GM13977 (cell line): ENCODE data around the gene PRR33.
"Not testable (repeated sequence)": the region's sequence is repeated elsewhere in the genome, so short reads cannot be mapped to it uniquely, and the experiment has no call there.

Experiments used
- DNase-seq: peaks from one replicate; pipeline ENCODE4 v3.0.0; 2012; ENCODE audit warnings: low spot score
- in situ Hi-C: fragments of 300-500 bp; cut with MboI; formaldehyde crosslinking; loops from one replicate; pipeline ENCODE4 v1.12.0; 2022; ENCODE audit warnings: low sequenced_read_pairs, low pct_unique_long_range_greater_than_20kb, mixed read lengths, inconsistent platforms; ENCODE audit not compliant: unreplicated experiment
- TF ChIP-seq, protein P1 (sequence below): IDR thresholded peaks from 2 replicates; pipeline ENCODE4 v1.5.1; 2012; ENCODE audit warnings: mild to moderate bottlenecking, control low read depth; ENCODE audit not compliant: insufficient read depth; ENCODE audit errors: extremely low read depth, missing control alignments

Gene PRR33

DNA sequence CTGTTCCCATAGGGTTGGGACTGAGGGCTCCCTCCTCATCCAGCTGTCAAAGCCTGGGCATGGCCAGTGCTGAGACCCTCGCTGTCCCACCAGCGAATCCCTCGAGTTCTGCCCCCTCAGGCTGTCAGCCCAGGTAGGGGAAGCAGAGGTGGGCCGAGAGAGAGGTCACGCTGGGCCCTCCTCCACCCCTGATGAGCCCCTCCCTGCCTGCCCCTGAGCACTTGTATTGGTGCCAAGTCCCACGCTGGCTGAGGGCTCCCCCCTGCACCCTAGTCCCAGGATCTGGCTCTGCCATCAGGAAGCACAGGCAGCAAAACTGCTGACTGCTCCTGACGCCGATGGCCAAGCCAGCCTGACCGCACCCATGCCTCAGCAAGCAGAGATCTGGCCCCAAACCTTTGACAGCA is 3.3 kb downstream of the PRR33 start:
- TF ChIP-seq, protein P1, sequence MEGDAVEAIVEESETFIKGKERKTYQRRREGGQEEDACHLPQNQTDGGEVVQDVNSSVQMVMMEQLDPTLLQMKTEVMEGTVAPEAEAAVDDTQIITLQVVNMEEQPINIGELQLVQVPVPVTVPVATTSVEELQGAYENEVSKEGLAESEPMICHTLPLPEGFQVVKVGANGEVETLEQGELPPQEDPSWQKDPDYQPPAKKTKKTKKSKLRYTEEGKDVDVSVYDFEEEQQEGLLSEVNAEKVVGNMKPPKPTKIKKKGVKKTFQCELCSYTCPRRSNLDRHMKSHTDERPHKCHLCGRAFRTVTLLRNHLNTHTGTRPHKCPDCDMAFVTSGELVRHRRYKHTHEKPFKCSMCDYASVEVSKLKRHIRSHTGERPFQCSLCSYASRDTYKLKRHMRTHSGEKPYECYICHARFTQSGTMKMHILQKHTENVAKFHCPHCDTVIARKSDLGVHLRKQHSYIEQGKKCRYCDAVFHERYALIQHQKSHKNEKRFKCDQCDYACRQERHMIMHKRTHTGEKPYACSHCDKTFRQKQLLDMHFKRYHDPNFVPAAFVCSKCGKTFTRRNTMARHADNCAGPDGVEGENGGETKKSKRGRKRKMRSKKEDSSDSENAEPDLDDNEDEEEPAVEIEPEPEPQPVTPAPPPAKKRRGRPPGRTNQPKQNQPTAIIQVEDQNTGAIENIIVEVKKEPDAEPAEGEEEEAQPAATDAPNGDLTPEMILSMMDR: no peak
- DNase-seq: peak; percentile 11
- in situ Hi-C loops: no loop called here

DNA sequence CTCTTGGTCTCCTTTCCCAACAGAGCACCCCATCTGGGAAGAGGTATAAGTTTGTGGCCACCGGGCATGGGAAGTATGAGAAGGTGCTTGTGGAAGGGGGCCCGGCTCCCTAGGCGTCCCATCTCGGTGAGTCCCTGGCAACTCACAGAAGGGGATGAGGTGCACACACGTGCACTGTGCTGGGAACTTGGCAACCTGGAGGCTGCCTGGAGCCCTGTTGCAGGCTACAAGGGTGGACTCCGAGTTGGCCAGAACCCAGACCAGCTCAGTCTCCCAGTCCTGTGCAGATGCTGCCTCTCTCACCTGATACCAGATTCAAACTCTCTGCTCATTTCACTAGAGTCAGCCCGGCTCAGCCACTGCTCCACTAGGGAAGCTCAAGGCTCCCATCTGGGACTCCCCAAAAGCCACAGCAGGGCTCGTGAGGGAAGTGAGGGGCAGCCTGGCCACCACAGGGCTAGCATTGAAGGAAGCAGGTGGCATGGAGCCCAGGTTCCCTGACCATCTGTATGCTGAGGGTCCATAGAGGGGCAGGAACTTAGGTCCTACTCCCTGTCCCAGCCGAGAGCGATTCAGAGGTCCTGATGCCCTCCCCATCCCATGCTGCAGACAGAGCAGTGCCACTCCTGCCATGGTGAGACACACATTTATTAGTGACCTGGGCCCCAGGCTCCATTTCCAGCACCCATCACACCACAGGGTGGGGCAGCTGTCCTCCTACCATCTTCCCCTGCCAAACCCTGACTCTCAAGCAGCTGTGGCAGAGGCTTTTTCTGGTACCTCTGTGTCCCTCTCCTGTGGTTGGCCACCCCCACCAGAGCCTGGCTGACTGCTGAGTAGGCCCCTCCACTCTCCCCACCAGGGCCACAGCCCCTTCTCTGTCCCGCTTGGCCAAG is 4.0 kb downstream of the PRR33 start:
- peak; percentile 13 for DNase-seq
- in situ Hi-C loops: no loop called here
- TF ChIP-seq, protein P1: no peak

DNA sequence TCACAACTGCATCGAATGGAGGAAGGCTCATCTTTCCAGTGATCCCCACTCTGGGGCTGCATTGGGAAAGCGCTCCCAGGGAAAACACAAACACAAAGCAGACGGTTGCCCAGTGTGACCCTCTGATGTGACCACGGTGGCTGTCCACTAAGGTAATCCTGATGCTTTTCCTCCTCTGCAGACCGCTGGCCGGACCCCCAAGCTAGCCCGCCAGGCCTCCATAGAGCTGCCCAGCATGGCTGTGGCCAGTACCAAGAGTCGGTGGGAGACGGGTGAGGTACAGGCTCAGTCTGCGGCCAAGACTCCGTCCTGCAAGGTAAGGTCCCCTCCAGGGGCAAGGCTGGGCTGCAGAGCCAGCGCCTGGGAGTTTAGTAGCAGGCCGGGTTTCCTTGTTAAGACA is 5.1 kb downstream of the PRR33 start:
- in situ Hi-C loops, DNase-seq: not testable (repeated sequence)

DNA sequence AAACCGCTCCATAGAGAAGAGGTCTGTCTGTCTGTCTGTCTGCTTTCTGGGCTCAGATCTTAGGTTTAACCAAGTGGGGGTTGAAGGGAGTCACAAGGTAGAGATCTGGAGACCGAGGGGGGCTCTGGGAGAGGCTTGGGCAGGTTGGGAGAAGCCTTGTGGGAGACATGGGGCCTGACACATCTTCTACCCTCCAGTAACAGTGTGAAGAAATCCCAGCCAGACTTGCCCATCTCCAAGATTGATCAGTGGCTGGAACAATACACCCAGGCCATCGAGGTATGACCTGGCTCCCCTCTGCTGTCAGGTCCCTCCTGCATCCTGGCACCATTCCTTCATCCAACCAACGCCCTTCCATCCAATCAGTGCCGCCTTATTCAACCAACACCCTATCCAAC is 7.4 kb downstream of the PRR33 start:
- DNase-seq: no peak
- TF ChIP-seq, protein P1: no peak
- in situ Hi-C loops: no loop called here

DNA sequence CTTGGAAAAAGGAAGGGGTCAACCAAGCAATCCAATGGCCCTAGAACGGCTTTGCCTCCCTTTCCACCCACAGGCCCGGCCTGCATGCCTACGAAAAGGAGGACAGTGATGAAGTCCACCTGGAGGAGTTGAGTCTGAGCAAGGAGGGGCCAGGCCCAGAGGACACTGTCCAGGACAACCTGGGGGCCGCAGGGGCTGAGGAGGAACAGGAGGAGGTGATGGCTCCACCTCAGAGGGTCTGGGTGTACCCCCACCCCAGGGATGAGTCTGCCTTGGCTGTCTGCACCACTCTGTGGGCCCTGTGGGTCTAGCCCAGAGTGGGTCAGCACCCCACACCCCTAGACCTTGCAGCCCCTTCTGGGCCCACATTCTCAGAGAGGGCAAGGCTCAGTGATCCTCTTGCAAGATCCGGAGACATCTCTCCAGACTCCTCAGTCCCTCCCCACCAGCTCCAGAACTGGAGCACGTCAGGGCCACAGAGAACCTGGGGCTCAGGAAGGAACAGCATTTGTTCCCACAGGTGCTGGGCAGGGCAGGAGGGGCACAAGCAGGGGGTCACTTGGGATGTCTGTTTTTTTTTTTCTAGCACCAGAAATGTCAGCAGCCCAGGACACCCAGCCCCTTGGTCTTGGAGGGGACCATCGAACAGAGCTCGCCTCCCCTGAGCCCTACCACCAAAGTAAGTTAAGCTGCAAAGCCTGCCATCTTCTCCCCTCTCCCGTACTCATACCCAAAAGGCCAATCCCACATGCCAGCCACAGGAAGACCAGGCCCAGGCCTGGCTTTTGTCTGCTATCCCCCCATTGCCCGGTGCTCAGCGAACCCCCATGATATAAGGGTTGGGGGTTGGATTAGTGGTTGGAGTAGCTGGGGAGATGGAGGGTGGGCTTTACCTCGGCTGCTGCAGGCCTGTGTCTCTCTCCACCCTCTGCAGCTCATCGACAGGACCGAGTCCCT is 8.1 kb downstream of the PRR33 start:
- DNase-seq: peak; percentile 12
- TF ChIP-seq, protein P1: no peak
- in situ Hi-C loops: no loop called here

DNA sequence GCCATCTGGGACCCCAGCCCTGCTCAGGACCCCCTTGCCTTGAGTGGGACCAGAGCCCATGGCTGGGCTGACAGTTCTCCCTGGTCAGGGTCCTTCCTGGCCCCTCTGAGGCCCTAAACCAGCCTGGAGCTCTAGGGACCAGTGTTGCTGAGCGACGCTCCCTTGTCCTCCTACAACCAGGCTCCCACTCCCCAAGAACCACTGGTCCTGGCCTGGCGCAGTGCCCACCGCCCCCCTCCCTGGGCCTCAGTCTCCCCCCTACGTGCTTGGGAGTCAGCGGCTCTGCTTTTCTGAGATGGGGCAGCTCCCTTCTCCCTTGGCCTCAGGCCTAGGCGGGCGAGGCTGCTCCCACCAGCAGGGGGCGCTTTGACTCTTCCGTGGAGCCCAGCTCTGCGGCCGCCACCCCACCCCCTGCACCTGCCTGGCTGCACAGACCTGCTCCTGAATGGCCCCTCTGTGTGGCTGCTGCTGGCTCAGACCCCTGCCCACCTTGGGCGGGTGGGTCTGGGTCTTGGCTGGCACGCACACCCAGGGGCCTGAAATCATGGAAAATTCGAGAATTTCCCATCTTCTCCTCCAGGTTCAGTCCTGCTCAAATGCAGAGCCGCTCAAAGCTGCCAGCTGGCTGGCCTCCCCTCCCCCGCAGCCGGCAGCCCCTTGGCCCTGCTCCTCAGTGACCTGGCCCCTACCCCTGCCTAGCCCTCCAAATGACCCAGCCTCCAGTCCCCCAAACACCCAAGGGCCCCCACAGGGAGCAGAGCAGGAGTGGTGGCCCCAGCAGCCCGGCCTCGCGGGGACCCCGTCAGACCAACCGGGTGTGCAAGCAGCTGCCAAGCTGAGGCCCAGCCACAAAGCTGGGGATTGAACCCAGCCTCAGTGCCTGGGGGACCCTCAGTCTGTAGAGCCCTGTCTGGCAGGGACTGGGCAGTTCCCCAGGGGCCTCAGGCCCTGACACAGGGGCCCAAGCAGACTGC is 9.1 kb downstream of the PRR33 start:
- DNase-seq: peak; percentile 93
- in situ Hi-C loops: no loop called here
- TF ChIP-seq, protein P1: peak; percentile 97
